IMR-90 (cell line): ENCODE measurements around the gene ABR.

Experiments
- CEBPB ChIP-seq: IDR thresholded peaks from 2 replicates; pipeline ENCODE4 v1.6.1; 2012; ENCODE audit warnings: low read depth, low read length, improper control_type of control experiment
- POLR2A ChIP-seq: IDR thresholded peaks from 2 replicates; pipeline ENCODE4 v1.6.1; 2012; ENCODE audit warnings: mild to moderate bottlenecking, low read depth, low read length
- SMC3 ChIP-seq: fragments of 150-350 bp; IDR thresholded peaks from 2 replicates; pipeline ENCODE4 v1.6.1; 2016; ENCODE audit warnings: low read depth, mild to moderate bottlenecking, antibody characterized with exemption, low read length, moderate library complexity
- TF ChIP-seq, protein P1 (sequence below): conservative IDR thresholded peaks from 2 replicates; pipeline ENCODE4 v1.5.1; 2012; ENCODE audit warnings: mild to moderate bottlenecking, low read depth, low read length, improper control_type of control experiment
- TF ChIP-seq, protein P2 (sequence below): fragments of 150-350 bp; IDR thresholded peaks from 2 replicates; pipeline ENCODE4 v1.6.1; 2017; ENCODE audit warnings: mild to moderate bottlenecking, antibody characterized with exemption, low read length, low read depth

DNA sequence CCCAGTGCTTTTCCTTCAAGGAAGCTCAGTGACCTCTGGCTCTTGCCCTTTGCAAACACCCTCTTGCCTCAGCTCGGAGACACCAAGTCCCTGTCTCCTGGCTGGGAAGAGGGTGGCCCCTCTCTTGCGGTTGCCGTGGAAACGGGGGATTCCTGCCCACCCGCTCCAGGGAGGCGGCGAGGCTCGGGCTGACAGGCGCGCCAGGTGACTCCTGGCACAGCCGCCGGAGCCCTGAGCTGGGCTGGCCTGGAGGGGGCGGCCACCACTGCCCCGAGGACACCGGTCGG lies 71.4 kb downstream of the ABR start:
- TF ChIP-seq, protein P1, sequence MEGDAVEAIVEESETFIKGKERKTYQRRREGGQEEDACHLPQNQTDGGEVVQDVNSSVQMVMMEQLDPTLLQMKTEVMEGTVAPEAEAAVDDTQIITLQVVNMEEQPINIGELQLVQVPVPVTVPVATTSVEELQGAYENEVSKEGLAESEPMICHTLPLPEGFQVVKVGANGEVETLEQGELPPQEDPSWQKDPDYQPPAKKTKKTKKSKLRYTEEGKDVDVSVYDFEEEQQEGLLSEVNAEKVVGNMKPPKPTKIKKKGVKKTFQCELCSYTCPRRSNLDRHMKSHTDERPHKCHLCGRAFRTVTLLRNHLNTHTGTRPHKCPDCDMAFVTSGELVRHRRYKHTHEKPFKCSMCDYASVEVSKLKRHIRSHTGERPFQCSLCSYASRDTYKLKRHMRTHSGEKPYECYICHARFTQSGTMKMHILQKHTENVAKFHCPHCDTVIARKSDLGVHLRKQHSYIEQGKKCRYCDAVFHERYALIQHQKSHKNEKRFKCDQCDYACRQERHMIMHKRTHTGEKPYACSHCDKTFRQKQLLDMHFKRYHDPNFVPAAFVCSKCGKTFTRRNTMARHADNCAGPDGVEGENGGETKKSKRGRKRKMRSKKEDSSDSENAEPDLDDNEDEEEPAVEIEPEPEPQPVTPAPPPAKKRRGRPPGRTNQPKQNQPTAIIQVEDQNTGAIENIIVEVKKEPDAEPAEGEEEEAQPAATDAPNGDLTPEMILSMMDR: 0 out of 2 replicates have a peak, but pooled peaks have one; percentile 3
- TF ChIP-seq, protein P2, sequence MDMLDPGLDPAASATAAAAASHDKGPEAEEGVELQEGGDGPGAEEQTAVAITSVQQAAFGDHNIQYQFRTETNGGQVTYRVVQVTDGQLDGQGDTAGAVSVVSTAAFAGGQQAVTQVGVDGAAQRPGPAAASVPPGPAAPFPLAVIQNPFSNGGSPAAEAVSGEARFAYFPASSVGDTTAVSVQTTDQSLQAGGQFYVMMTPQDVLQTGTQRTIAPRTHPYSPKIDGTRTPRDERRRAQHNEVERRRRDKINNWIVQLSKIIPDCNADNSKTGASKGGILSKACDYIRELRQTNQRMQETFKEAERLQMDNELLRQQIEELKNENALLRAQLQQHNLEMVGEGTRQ: no peak
- TF ChIP-seq POLR2A (no peak), CEBPB (no peak), SMC3 (no peak)
